NCI-H2171 treated with DMSO at 0.1 percent for 48 hours (cell line): ENCODE results near the gene CALY.
A peak's percentile ranks its signal among the peaks of the same experiment; 100 is the strongest.

Experiments used
- DNase-seq: peaks from one replicate; lab custom pipeline; 2025; lab: John Stamatoyannopoulos, UW

The CALY gene

DNA sequence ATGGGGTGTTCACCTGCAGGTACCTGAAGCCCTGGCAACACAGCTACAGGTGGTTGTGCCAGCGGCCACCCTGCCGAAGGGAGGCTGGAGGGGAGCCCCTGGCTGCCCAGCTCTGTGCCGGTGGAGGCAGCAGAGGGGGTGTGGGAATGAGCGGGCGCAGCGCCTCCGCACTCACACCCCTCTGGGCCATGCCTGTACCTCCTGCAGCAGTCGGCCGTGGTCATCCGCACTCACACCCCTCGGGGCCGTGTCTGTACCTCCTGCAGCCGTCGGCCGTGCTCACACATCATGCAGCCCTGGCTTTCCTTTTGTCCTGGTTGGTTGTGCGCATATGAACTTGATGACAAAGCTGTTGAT is 26.3 kb downstream of the CALY start:
- no peak for DNase-seq

DNA sequence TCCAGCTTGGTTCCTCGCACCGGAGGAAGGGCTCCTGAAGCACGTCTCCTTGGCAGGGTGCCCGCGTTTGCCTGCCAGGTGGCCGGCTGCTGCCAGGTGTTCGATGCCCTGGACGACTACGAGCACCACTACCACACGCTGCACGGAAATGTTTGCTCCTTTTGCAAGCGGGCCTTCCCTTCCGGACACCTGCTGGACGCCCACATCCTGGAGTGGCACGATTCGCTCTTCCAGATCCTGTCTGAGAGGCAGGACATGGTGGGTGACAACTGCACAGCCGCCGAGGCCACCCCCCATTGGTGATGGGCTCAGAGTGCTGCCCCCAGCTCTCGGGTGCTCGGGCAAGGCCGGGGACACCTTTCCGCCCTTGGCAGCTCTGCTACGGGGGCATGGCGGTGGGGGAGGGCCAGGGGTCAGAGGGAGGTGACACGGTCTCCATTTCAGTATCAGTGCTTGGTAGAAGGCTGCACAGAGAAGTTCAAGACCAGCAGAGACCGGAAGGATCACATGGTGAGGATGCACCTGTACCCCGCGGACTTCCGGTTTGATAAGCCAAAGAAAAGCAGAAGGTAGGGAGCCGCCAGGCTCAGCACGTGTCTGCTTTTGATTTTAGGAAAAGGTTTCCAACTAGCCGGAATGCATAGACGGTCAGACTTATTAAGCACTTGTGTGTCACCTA is 26.8 kb downstream of the CALY start:
- no peak for DNase-seq

GRCh38 chr10:133309100-133309719 is 27.5 kb downstream of the CALY start:
- DNase-seq, result peak; percentile 64

DNA sequence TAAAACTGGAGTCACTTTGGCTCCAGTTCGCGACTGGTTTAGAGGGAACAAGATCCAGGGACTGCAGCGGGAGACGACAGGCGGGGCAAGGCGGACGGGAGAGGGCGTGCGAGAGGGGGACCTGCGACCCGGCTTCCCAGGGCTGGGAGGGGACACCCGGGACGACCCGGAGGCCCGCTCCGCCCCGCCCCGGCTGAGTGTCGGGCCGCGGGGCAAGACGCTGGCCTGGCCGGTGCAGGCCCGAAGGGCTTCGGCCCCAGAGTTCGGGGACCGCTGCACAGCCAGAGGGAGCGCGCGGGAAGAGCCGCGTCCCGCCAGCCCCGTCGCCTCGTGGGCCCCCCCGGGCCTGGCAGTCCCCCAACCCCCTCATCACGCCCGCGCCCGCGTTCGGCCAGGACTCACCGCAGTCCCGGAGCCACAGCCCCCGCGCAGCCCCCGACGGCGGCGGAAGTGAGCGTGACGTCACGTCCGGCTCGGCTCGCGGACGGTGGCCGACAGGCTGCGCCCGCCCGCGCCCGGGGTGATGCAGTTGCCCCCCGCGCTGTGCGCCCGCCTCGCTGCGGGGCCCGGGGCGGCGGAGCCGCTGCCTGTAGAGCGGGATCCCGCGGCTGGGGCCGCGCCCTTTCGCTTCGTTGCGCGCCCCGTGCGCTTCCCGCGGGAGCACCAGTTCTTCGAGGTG is 28.1 kb downstream of the CALY start, which contains the start of the genes TUBGCP2 and ZNF511:
TSS of gene TUBGCP2 (minus strand) at position 452 of the 679 bp plus-strand sequence. CDS start 5,931 bp downstream, outside the sequence.
TSS of gene ZNF511 (plus strand) at position 494 of the 679 bp plus-strand sequence. CDS start at position 524, 30 bp downstream.
- peak; percentile 54 for DNase-seq

DNA sequence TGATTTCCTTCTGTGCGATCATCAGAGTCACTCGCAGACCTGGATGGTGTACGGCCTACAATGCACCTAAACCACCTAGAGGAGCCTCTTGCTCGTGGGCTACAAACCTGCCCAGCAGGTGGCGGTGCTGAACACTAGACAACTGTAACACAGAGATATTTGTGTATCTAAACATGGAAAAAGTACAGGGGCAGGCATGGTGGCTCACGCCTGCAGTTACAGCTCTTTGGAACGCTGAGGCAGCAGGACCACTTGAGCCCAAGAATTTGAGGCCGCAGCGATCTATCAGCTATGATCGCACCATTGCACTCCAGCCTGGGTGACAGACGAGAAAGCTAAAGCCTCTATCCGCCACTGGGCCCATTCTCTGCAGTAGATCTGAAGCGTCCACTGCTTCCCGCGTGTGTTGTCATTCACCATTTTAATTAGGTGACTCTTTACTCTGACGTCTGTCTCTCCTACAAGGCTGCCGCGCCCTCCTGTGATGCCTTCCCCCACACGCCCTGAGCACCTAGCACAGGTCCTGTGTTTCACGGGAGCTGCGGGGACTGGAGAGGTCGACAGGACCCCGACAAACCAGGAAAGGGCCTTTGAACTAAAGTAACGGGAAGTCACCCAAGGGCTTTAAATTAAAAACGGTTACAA is 28.8 kb downstream of the CALY start:
- peak; percentile 66 for DNase-seq

GRCh38 chr10:133306941-133307379 is 29.7 kb downstream of the CALY start:
- DNase-seq, result no peak

DNA sequence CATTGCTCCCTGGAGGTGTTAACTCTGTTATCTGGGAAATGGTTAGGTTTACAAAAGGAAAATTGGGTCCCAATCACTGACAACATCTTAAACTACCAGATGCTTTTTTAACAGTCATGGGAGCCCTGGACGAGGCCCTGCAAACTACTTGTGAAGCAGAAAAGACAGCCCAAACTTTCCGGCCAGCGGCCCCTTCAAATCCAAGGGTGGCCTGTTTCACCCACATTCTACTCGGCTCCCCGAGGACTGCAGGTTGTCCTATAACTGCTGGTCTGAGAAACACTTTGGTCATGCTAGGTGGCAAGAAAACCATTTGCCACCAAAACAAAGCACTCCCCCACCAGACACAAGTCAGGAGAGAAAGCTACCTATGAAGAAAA is 30.6 kb downstream of the CALY start:
- no peak for DNase-seq

DNA sequence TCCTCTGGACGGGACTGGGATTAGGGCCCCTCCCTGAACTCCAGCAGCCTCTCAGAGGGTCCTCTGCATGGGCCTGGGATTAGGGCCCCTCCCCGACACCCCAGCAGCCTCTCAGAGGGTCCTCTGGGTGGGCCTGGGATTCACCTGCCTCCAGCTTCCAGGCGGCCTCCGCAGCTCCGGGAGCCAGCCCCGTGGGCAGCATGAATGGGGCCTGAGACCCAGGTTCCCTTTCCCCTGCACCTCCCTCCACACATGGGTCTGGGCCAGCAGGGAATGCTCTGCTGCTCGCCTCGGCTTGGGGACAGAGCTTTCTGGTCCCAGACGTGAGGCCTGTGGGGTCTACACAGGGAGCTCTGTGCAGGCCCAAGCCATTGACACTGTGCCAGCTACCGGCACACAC is 33.5 kb downstream of the CALY start:
- DNase-seq, result no peak

- DNase-seq, result no peak
Measured at GRCh38 chr10:133302230-133302629, 34.5 kb downstream of the CALY start.

DNA sequence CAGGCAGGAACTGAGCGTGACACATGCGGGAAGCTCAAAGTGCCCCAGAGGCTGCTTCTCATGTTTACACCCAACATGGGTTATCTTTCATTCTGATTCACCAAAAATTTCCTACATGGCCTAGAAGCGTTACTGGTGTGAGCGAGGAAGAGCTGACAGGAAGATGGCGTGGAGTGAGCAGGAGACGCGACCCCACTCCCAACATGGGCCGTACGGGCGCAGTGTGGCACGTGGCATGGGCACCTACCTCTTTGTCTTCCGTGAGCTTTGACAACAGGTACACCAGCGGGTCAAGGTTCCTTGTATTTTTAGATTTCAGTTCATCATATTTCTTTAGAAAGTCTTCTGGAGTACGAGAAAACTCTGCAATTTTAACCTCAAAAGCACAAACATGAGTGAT is 37.0 kb downstream of the CALY start:
- DNase-seq, result no peak

GRCh38 chr10:133299224-133299623 is 37.5 kb downstream of the CALY start:
- no peak for DNase-seq

- no peak for DNase-seq
Measured at GRCh38 chr10:133298466-133298865, 38.2 kb downstream of the CALY start.

GRCh38 chr10:133297504-133297903 is 39.2 kb downstream of the CALY start:
- DNase-seq, result no peak

GRCh38 chr10:133295426-133296320 is 41.0 kb downstream of the CALY start:
- DNase-seq, result no peak

DNA sequence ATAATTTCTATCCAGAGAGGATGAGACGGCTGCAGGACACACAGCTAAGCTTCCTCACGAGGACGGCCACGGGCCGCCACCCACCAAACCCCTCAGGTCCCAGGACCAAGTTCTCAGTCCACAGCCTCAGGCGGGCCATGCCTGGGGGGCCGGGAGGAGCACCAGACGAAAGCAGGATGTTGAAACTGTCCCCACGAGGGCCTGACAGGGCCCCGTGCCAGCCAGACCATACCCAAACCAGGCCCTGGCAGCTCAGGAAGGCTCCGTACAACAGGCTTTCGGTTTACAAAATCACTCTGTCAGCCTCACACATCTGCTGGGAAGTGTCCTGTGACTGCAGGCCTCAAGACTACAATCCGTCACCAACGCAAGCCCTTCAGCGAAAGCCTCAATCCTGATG is 42.5 kb downstream of the CALY start:
- no peak for DNase-seq

DNA sequence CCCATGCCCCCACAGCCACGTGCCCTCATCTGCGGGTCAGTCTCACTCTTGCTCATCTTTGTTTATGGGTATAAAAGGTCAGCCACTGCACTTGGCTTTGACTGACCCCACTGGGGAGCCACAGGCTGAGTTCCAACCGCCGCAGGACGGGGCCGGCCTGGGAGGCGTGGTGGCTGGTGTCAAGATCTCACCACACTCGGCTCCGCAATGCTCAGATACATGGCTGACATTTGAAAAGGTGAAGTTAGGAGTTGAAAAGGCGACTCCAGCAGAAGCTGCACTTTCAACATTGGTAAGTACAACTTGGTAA is 42.9 kb downstream of the CALY start:
- no peak for DNase-seq

- no peak for DNase-seq
Measured at GRCh38 chr10:133292919-133293809, 43.5 kb downstream of the CALY start.

GRCh38 chr10:133289761-133290160 is 46.9 kb downstream of the CALY start:
- no peak for DNase-seq

GRCh38 chr10:133287832-133288500 is 48.7 kb downstream of the CALY start:
- no peak for DNase-seq

- DNase-seq, result no peak
Measured at GRCh38 chr10:133286366-133286765, 50.3 kb downstream of the CALY start.
